GM19099 (cell line): ENCODE data around the gene APP.

Source experiments
- POLR2A ChIP-seq: IDR thresholded peaks from 3 replicates; pipeline ENCODE4 v1.6.1; 2011; ENCODE audit warnings: low read depth; ENCODE audit not compliant: insufficient read length; ENCODE audit errors: extremely low read depth

Gene APP

DNA sequence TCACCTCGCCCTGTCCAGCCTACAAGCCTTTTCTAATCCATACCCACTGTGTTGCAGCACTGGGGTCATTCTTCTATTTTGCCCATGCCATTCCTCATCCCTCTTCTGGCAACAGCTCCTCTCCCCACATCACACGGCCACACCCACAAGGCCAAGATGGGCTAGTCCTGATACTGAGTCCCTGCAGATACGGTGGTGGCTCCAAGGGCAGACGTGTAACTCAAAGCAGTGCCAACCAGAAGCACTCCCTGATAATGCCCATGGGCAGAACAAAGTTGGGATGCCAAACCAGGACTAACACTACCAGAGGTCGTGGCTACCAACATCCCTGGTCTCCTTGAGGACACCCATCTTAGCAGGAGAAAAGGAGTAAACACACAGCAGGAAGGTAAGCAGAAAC, 64.8 kb downstream of the APP start:
- TF ChIP-seq POLR2A = no peak

DNA sequence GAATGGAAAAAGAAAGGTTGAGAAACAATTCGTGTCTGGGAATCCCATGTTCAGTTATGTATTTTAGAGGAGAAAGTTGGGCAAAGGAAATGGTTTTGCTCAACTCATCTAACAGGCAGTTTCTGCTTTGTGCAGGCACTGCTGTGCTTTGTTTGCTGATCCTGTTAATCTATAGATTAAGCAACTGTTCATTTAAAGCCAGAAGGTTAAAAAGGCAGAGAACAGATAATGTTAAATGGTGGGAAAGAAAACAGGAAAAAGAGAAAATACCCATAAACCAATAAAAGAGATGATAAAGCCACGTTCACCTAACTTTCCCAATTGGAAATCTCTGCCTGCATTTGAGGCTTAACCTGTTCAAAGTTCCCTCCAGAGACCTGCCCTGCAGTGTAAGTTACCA, 70.0 kb downstream of the APP start:
- TF ChIP-seq POLR2A = no peak

DNA sequence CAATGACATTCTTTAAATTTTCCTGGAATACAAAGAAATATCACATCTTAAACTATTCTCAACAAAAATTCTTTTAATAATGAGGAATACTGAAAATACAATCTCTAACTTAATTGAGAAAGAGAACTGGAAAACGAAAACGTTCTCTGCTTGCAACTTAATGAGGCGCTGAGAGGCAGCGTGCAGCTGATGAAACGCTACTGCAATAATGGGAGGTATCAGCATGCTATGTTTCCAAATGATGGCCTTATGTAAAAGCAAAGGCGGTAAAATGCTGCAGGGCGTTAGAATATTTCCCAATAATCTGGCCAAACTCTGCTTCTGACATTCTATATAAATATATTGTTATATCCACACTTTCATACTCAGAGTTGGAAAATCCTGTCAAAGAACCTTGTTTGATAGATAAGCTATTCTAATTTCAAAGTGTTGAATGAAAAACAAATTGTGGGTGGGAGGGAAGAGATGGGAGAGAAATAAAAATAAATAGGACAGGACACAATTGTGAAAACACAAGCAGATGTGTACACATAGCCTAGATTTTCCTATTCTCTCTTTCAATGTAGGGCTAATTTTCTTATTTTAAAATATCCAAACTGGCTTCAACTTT, 70.9 kb downstream of the APP start:
- TF ChIP-seq POLR2A = no peak

DNA sequence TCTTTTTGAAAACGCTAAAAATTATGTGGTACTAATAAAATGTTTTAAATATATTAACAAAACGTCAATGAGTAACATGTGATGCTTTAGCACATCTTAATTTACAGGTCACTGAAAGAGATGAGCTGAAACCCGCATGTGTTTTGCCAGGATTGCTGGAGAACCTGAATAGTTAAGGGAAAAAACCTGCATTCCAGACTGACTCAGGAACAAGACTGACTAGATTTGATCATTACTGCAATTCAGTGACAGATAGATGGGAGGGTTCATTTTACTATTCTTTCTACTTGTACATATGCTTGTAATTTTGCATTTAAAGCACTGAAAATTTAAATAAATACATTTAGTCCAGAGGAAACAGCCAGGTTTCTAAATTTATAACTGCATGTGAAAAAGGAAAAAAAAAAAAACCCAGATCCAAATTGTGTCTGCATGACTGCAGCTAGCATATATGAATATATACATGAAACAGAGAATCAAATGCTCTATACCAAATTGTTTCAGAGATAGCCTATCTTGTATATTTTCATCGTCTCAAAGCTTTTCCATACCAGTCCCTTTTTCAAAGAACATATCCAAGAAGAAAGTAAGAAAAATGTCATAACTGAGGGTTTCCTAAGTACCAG, 71.7 kb downstream of the APP start:
- TF ChIP-seq POLR2A = no peak

- TF ChIP-seq POLR2A = no peak
Observed at GRCh38 chr21:26097475-26097874, 73.1 kb downstream of the APP start.

GRCh38 chr21:26096494-26097371, 73.8 kb downstream of the APP start:
- TF ChIP-seq POLR2A = no peak

- no peak for TF ChIP-seq POLR2A
Observed at GRCh38 chr21:26095131-26095530, 75.4 kb downstream of the APP start.

DNA sequence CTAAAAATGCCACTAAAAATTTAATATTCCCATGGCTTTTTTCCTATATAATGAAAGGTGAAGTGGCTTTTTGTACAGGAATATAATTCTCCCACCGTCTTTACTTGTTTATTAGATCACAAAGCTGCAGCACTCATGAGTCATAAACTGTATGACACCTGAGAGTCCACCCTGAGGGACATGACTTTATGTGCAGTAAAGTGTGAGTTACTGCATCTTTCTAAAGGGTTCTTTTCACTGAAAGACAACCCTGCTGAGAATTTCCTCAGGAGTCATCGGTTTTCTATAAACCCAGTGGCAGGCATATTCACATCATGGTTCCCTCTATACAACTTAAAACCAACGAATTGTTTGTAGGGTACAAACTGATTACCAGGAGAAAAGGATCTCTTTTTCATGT, 77.4 kb downstream of the APP start:
- no peak for TF ChIP-seq POLR2A

DNA sequence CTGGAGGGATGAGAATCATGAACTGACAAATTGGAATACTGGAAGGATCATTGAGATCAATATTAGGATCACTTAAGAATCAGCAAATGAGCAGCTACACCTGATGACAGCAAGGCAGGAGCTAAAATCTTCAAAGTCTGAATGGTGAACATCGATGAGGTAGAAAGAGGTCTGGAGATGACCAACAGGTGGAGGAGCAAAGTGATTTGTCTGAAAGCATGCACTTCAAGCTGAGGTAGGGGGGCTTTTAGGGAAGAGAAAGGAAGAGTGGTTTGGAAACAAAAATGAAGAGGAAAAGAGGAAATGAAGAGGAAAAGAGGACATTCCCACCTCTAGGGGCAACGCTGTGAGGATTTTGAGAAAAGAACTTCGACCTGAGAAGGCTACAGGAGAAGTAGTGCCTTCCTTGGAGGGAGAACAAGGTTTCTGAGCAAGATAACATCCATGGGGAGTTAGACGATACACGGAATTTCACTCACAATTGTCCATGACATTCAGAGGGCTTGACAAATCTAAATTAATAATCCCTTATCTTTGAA, 79.0 kb downstream of the APP start:
- TF ChIP-seq POLR2A = no peak

- no peak for TF ChIP-seq POLR2A
Observed at GRCh38 chr21:26089730-26090129, 80.8 kb downstream of the APP start.

GRCh38 chr21:26087223-26087918, 83.2 kb downstream of the APP start:
- TF ChIP-seq POLR2A = no peak

GRCh38 chr21:26085882-26086281, 84.7 kb downstream of the APP start:
- no peak for TF ChIP-seq POLR2A

GRCh38 chr21:26085127-26085526, 85.4 kb downstream of the APP start:
- TF ChIP-seq POLR2A = no peak

GRCh38 chr21:26082549-26082948, 88.0 kb downstream of the APP start:
- no peak for TF ChIP-seq POLR2A

- no peak for TF ChIP-seq POLR2A
Observed at GRCh38 chr21:26080211-26080610, 90.4 kb downstream of the APP start.
